Cardiac muscle cell (in vitro differentiated cells and primary cell): ENCODE data around the gene ZFP42. TPM values are rescaled to one million over a fixed set of nuclear protein-coding genes. Genes with fewer than 3 reads are reported as not detected.
"Not testable (repeated sequence)": the region's sequence is repeated elsewhere in the genome, so short reads cannot be mapped to it uniquely, and the experiment has no call there.

Experiments
- DNase-seq, 2 donors: peaks; one replicate each; pipeline versions ENCODE4 v3.0.0 to v3.0.0-alpha.2; 2010 to 2017; ENCODE audit warnings: low read depth in 1 of 2, low spot score in 1 of 2
- H3K27ac ChIP-seq: fragments of 200-600 bp; sonication (generic); 2 replicates; pipeline ENCODE4 v1.5.1; 2016
- H3K27me3 ChIP-seq: fragments of 200-600 bp; sonication (generic); 2 replicates; pipeline ENCODE4 v1.6.0; 2016; ENCODE audit warnings: control low read depth
- H3K36me3 ChIP-seq: fragments of 200-600 bp; sonication (generic); 2 replicates; pipeline ENCODE4 v1.5.1; 2016; ENCODE audit warnings: control low read depth
- H3K4me1 ChIP-seq: fragments of 200-600 bp; sonication (generic); 2 replicates; pipeline ENCODE4 v1.8.1; 2017; ENCODE audit warnings: low read depth, mild to moderate bottlenecking, mixed run types
- H3K4me3 ChIP-seq: fragments of 200-600 bp; sonication (generic); 2 replicates; pipeline ENCODE4 v1.5.1; 2016; ENCODE audit warnings: mild to moderate bottlenecking
- H3K9me3 ChIP-seq: fragments of 200-600 bp; sonication (generic); 2 replicates; pipeline ENCODE4 v1.5.1; 2017; ENCODE audit warnings: low read depth, mild to moderate bottlenecking, control low read depth
- CTCF ChIP-seq: IDR thresholded peaks from 2 replicates; pipeline ENCODE4 v1.5.1; 2012; ENCODE audit warnings: low read depth, mild to moderate bottlenecking, low read length
- polyA plus RNA-seq: library from polyadenylated mRNA; unstranded; fragments of >200 nt; fragmentation: Nextera tagmentation; extraction: Ambion mirVana; gene quantifications from 2 replicates; pipeline ENCODE4 v1.2.1, GENCODE V29; 2016
- total RNA-seq: library from RNA; depleted of rRNA; stranded (reverse); fragments of >200 nt; gene quantifications from 2 replicates; pipeline ENCODE4 v1.2.3, GENCODE V29; 2016

The ZFP42 gene
- total and polyA plus RNA-seq, 2 experiments from 2014 or later, result 0.12 TPM; not detected in 1

GRCh38 chr4:187972135-187972534 is 23.4 kb upstream of the ZFP42 start:
- no peaks in the 10 kb centered on the region for H3K27me3 ChIP-seq
- no peak overlapping the region for H3K27ac ChIP-seq
- no peaks in the 10 kb centered on the region for H3K36me3 ChIP-seq
- H3K9me3 ChIP-seq, result no peaks in the 10 kb centered on the region
- H3K4me3 ChIP-seq, result no peak overlapping the region
- TF ChIP-seq CTCF, result no peak
- H3K4me1 ChIP-seq, result no peaks in the 10 kb centered on the region
- DNase-seq, result no peak

GRCh38 chr4:187983746-187984145 is 11.8 kb upstream of the ZFP42 start:
- no peak for TF ChIP-seq CTCF
- Histone ChIP-seq H3K4me3 (no peak overlapping the region), H3K36me3 (no peaks in the 10 kb centered on the region), H3K27ac (no peak overlapping the region), H3K4me1 (no peaks in the 10 kb centered on the region), H3K9me3 (no peaks in the 10 kb centered on the region), H3K27me3 (no peaks in the 10 kb centered on the region)
- no peak for DNase-seq

DNA sequence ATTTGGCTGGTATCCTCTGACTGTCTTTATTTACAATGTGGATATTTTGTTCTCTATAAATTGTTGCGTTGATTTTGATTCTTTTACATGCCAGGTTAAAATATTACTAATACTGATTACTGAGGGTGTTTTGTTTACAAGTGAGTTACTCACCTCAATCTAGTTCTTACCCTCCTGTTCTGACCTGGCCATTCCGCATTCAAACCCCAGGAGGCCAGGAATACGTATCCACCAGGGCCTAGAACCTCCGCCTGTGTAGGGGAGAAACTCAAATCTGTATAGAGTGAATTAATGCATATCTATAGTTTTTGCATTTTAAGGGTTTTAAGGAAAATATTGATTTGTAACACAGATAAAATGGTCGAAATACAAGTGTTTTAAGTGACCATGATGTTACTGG is 2.6 kb upstream of the ZFP42 start:
- Histone ChIP-seq H3K27ac (no peak overlapping the region), H3K36me3 (no peaks in the 10 kb centered on the region), H3K9me3 (no peaks in the 10 kb centered on the region), H3K4me3 (no peak overlapping the region), H3K27me3 (peaks cover 11% of the 10 kb centered on the region), H3K4me1 (no peaks in the 10 kb centered on the region)
- no peak for TF ChIP-seq CTCF
- no peak for DNase-seq

DNA sequence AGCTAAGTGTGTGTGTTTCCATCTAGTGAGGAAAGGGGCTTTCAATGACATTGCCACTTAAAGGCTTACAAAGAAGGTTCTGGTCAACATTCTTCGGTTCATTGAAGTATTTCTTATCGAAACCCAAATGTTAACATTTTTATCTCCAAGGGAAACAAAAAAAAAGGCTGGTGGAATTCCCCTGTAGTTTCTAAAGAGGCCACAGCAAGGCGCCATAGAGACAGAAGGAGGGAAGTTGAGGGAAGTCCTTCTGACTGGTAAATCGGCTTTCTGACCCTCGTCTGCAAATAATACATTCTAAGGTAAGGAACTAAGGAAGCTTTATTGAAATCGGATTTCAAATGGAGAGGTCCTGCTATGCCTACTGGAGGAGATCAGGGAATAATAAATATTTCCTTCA is 1.7 kb upstream of the ZFP42 start:
- Histone ChIP-seq H3K9me3 (no peaks in the 10 kb centered on the region), H3K4me3 (no peak overlapping the region), H3K36me3 (no peaks in the 10 kb centered on the region), H3K4me1 (no peaks in the 10 kb centered on the region), H3K27me3 (peaks cover 11% of the 10 kb centered on the region), H3K27ac (no peak overlapping the region)
- TF ChIP-seq CTCF, result peak; percentile 22
- DNase-seq, result peak; percentile 6 to 12

- Histone ChIP-seq H3K9me3 (no peaks in the 10 kb centered on the region), H3K4me3 (no peak overlapping the region), H3K27ac (no peak overlapping the region), H3K36me3 (no peaks in the 10 kb centered on the region), H3K4me1 (no peaks in the 10 kb centered on the region), H3K27me3 (peaks cover 11% of the 10 kb centered on the region)
- no peak for TF ChIP-seq CTCF
- DNase-seq, result peak in 1 of 2 donors; percentile 27
Measured at GRCh38 chr4:187996502-187997177, 1.1 kb downstream of the ZFP42 start.

GRCh38 chr4:187997991-187998390 is 2.4 kb downstream of the ZFP42 start:
- H3K27ac ChIP-seq, H3K4me3 ChIP-seq: not testable (repeated sequence)

More at GRCh38 chr4:187997991-187998390, 2.4 kb downstream of the ZFP42 start:
- not testable (repeated sequence) for H3K9me3 ChIP-seq, DNase-seq, H3K36me3 ChIP-seq, H3K4me1 ChIP-seq
- peaks cover 11% of the 10 kb centered on the region for H3K27me3 ChIP-seq
